Peyer's patch (tissue), 4 donors: ENCODE results near the gene MAP2K3. TPM values are rescaled to one million over a fixed set of nuclear protein-coding genes. Genes with fewer than 3 reads are reported as not detected.

Experiments
- DNase-seq, 3 donors: peaks; one replicate each; pipeline ENCODE4 v3.0.0-alpha.2; 2017 to 2019
- H3K27ac ChIP-seq, 4 donors: fragments of 200-600 bp; sonication (generic); one replicate each; pipeline ENCODE4 v1.5.1; 2016 to 2019
- H3K27me3 ChIP-seq, 2 donors: fragments of 200-600 bp; sonication (generic); one replicate each; pipeline ENCODE4 v1.5.1; 2019
- H3K36me3 ChIP-seq, 3 donors: fragments of 200-600 bp; sonication (generic); one replicate each; pipeline ENCODE4 v1.5.1; 2016 to 2019
- H3K4me1 ChIP-seq, 4 donors: fragments of 200-600 bp; sonication (generic); one replicate each; pipeline ENCODE4 v1.5.1; 2016 to 2019
- H3K4me3 ChIP-seq, 4 donors: fragments of 200-600 bp; sonication (generic); 1 replicate in 3 of 4; 2 replicates in 1 of 4; pipeline ENCODE4 v1.5.1; 2016 to 2019; ENCODE audit warnings: mild to moderate bottlenecking in 1 of 4
- H3K9me3 ChIP-seq, 4 donors: fragments of 200-600 bp; sonication (generic); one replicate each; pipeline ENCODE4 v1.5.1; 2016 to 2019; ENCODE audit warnings: mild to moderate bottlenecking in 1 of 4
- CTCF ChIP-seq, 6 experiments: fragments of 450-650 bp in 4 of 6; fragments of 200-600 bp in 2 of 6; sonication (generic) in 1 of 6; IDR thresholded peaks; one replicate each; pipeline ENCODE4 v1.5.1; 2017 to 2019; ENCODE audit warnings: antibody characterized with exemption in 6 of 6, mild to moderate bottlenecking in 3 of 6, moderate library complexity in 1 of 6
- POLR2A ChIP-seq, 2 donors: fragments of 450-650 bp; IDR thresholded peaks; one replicate each; pipeline ENCODE4 v1.5.1; 2017; ENCODE audit warnings: antibody characterized with exemption in 2 of 2, mild to moderate bottlenecking in 2 of 2, moderate library complexity in 2 of 2
- total RNA-seq, 4 donors: library from RNA; depleted of rRNA; stranded (reverse); fragments of >200 nt; gene quantifications; one replicate each; pipeline ENCODE4 v1.1.0, GENCODE V29; 2016

The MAP2K3 gene
- total RNA-seq, result 100 to 1,000 TPM in 2 of 4 donors, 10 to 100 TPM in 2; 54.5 to 133 (median 102) TPM

GRCh38 chr17:21284319-21285163 is at the start of gene MAP2K3:
TSS of gene MAP2K3 (plus strand) at chr17:21284711. CDS start at chr17:21284921, 210 bp downstream.
- TF ChIP-seq POLR2A (IDR thresholded peaks at IDR 0.05) (peak; percentile 86 to 96), CTCF (IDR thresholded peaks at IDR 0.05) (no peak)
- Histone ChIP-seq H3K27me3 (no peaks in the 10 kb centered on the region), H3K27ac (peak within 1 kb of the TSS; percentile 90 to 98 (median 96)), H3K4me3 (peak within 1 kb of the TSS; percentile 68 to 95 (median 88)), H3K9me3 (no peaks in the 10 kb centered on the region), H3K36me3 (no peaks in the 10 kb centered on the region), H3K4me1 (peaks cover 0 to 37% (median 27%) of the 10 kb centered on the region in 4 donors)
- DNase-seq, result peak; percentile 100

- no peak for TF ChIP-seq POLR2A (IDR thresholded peaks at IDR 0.05)
- no peak for TF ChIP-seq CTCF (IDR thresholded peaks at IDR 0.05)
- Histone ChIP-seq H3K9me3 (no peaks in the 10 kb centered on the region), H3K4me3 (no peak overlapping the region), H3K27me3 (no peaks in the 10 kb centered on the region), H3K36me3 (no peaks in the 10 kb centered on the region), H3K27ac (no peak overlapping the region), H3K4me1 (no peaks in the 10 kb centered on the region)
- no peak for DNase-seq
These were observed 48.6 kb upstream of the MAP2K3 start for GRCh38 chr17:21235921-21236320.

- no peak for DNase-seq
- H3K27ac ChIP-seq, result no peak overlapping the region
- H3K36me3 ChIP-seq, result peaks cover 0 to 6% (median 0%) of the 10 kb centered on the region in 3 donors
- TF ChIP-seq POLR2A (IDR thresholded peaks at IDR 0.05), result no peak
- TF ChIP-seq CTCF (IDR thresholded peaks at IDR 0.05), result peak in 4 of 6 experiments; percentile 14 to 40 (median 38)
- no peak overlapping the region for H3K4me3 ChIP-seq
- H3K4me1 ChIP-seq, result no peaks in the 10 kb centered on the region
- H3K27me3 ChIP-seq, result no peaks in the 10 kb centered on the region
- no peaks in the 10 kb centered on the region for H3K9me3 ChIP-seq
These were observed 44.7 kb upstream of the MAP2K3 start for GRCh38 chr17:21239680-21240368.

- DNase-seq, result no peak
- no peaks in the 10 kb centered on the region for H3K4me1 ChIP-seq
- H3K36me3 ChIP-seq, result peaks cover 0 to 6% (median 0%) of the 10 kb centered on the region in 3 donors
- H3K27ac ChIP-seq, result no peak overlapping the region
- no peak overlapping the region for H3K4me3 ChIP-seq
- H3K9me3 ChIP-seq, result no peaks in the 10 kb centered on the region
- TF ChIP-seq CTCF (IDR thresholded peaks at IDR 0.05), result no peak
- TF ChIP-seq POLR2A (IDR thresholded peaks at IDR 0.05), result no peak
- no peaks in the 10 kb centered on the region for H3K27me3 ChIP-seq
These were observed 44.0 kb upstream of the MAP2K3 start for GRCh38 chr17:21240369-21241055.

- H3K4me3 ChIP-seq, result no peak overlapping the region
- H3K27ac ChIP-seq, result no peak overlapping the region
- H3K9me3 ChIP-seq, result no peaks in the 10 kb centered on the region
- H3K27me3 ChIP-seq, result no peaks in the 10 kb centered on the region
- TF ChIP-seq CTCF (IDR thresholded peaks at IDR 0.05), result no peak
- TF ChIP-seq POLR2A (IDR thresholded peaks at IDR 0.05), result no peak
- DNase-seq, result no peak
- H3K36me3 ChIP-seq, result peaks cover 0 to 6% (median 0%) of the 10 kb centered on the region in 3 donors
- no peaks in the 10 kb centered on the region for H3K4me1 ChIP-seq
These were observed 42.9 kb upstream of the MAP2K3 start for GRCh38 chr17:21241564-21241963.
